Measurements from ENCODE around the gene PPP2R2B.
A peak's percentile ranks its signal among the peaks of the same experiment; 100 is the strongest.

PPP2R2B gene

GRCh38 chr5:146828385-146828784 lies 50.2 kb downstream of the PPP2R2B start:
- DNase-seq = no peak

- no peak for DNase-seq
Measured at GRCh38 chr5:146827901-146828300, 50.7 kb downstream of the PPP2R2B start.

GRCh38 chr5:146825033-146825432 lies 53.5 kb downstream of the PPP2R2B start:
- DNase-seq = peak in 1 of 56 donors; percentile 7

DNA sequence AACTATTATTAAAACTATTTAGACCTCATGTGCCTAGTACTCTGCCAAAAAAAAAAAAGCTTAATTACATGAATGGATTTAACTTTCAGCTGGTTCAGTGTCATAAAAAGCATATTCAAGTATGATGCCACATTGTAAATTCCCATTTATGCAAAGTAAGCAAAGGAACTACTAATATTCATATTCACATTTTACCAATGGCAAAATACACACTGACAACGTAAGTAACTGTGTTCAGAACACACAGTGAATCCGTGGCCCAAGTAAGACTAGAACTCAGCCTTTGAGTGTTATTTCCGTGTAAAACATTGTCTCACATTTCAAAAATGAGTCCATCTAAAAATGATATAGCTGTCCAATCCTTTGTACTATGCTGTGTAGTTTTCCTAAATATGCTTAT lies 56.8 kb downstream of the PPP2R2B start:
- no peak for DNase-seq

- DNase-seq = no peak
Measured at GRCh38 chr5:146820987-146821386, 57.6 kb downstream of the PPP2R2B start.

- DNase-seq = no peak
Measured at GRCh38 chr5:146818822-146819221, 59.7 kb downstream of the PPP2R2B start.

GRCh38 chr5:146817973-146818372 lies 60.6 kb downstream of the PPP2R2B start:
- DNase-seq = no peak

- DNase-seq = no peak
Measured at GRCh38 chr5:146816775-146817387, 61.7 kb downstream of the PPP2R2B start.

- no peak for DNase-seq
Measured at GRCh38 chr5:146815411-146815810, 63.1 kb downstream of the PPP2R2B start.

GRCh38 chr5:146813346-146814157 lies 65.0 kb downstream of the PPP2R2B start:
- peak in 3 of 56 donors; percentile 4 to 29 (median 13) for DNase-seq

GRCh38 chr5:146805081-146805480 lies 73.5 kb downstream of the PPP2R2B start:
- DNase-seq = no peak

GRCh38 chr5:146802945-146803522 lies 75.5 kb downstream of the PPP2R2B start:
- DNase-seq = no peak

DNA sequence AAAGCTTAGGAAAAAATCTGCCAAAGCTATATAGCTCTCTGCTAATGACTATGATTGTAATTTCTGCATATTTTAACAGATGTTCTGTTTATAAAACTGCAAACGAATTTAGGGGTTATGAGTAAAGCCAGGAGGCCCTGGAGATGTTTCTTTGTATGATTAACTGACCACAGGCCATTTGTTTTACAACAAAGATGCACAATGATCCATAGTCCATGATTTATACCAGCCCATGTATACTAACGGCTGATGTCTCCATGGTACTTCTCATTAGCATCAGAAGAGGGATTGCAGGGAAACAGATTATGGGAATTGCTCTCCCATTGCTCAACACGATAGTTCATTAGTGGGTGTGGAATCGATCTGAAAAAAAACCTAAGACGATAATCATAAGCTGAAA lies 78.9 kb downstream of the PPP2R2B start:
- no peak for DNase-seq

- DNase-seq = peak in 1 of 56 donors; percentile 21
Measured at GRCh38 chr5:146799231-146799630, 79.3 kb downstream of the PPP2R2B start.

DNA sequence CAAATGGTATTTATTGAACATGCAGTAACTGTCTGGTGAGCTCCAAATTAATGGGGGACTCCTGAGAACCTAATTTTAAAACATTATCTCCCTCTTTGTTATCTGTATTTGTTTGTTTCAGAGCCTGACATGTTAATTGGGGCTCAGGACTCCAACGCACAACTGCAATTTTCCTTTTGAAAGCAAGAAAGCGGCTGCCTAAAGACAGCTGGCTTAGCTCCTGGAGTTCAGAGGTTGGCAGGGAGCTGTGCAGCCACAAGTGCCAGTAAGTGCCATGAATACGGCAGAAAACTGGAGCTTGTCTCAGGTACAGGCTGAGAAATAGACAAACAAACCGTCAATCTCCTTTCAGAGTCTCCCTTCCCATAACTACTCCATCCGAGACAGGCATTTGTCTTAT lies 80.9 kb downstream of the PPP2R2B start:
- DNase-seq = peak in 5 of 56 donors; percentile 5 to 48 (median 20)

DNA sequence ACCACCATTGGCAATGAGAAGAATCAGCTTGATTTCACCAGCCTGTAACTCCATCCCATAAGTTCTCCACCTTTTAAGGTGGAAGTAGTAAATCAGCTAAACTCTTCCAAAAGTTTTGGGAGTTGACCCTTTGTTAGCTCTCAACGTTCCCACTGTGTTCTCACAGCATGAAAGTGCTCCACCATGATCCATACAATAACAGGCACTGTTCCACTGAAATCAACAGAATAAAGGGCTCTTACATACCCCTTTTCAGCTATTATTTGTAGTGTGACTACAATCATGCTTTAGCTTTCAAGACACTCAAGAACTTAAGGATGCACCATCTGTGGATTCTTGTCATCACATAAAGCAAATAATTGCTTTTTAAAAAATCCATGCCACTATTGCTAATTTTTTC lies 81.6 kb downstream of the PPP2R2B start:
- DNase-seq = no peak

DNA sequence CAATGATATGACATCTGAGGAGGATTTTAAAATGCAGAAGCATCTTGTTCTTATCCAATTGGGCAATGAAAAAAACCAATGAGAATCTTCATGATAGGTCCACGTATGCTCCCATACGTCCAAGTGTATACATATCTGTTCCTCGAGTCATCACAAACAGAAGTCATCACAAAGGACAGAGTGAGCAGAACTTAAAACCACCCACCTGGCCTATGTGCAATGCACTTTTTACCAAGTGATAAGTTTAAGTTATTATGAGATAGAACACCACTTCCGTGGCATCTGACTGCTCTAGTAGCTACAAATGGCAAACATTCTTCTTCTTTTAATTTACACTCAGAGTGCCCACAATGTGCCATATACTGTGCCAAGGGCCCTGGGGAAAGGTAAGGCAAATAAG lies 82.4 kb downstream of the PPP2R2B start:
- DNase-seq = no peak

GRCh38 chr5:146794326-146795029 lies 84.1 kb downstream of the PPP2R2B start:
- no peak for DNase-seq

- no peak for DNase-seq
Measured at GRCh38 chr5:146793709-146794108, 84.8 kb downstream of the PPP2R2B start.

GRCh38 chr5:146791471-146791870 lies 87.1 kb downstream of the PPP2R2B start:
- DNase-seq = no peak

GRCh38 chr5:146789712-146790653 lies 88.6 kb downstream of the PPP2R2B start:
- DNase-seq = peak in 24 of 56 donors; percentile 2 to 57 (median 25)
